HepG2 (cell line): ENCODE measurements around the gene SLC25A47. TPM values are rescaled to one million over a fixed set of nuclear protein-coding genes. Genes with fewer than 3 reads are reported as not detected.

Experiments
- DNMT1 ChIP-seq: sonication (generic); formaldehyde crosslinking; IDR thresholded peaks from 2 replicates; pipeline ENCODE4 v1.5.1; 2020; ENCODE audit warnings: mild to moderate bottlenecking, missing genetic modification reagents
- HNF4A ChIP-seq: sonication (generic); formaldehyde crosslinking; IDR thresholded peaks from 2 replicates; pipeline ENCODE4 v1.4.0; 2020; ENCODE audit warnings: missing genetic modification reagents
- MAZ ChIP-seq, 2 experiments: sonication (generic) in 1 of 2; formaldehyde crosslinking in 1 of 2; IDR thresholded peaks; 2 replicates each; pipeline versions ENCODE4 v1.5.0 to v1.6.1; 2012 to 2020; ENCODE audit warnings: low read depth in 2 of 2, mild to moderate bottlenecking in 2 of 2, borderline replicate concordance in 1 of 2, improper control_type of control experiment in 1 of 2, low read length in 1 of 2, missing genetic modification reagents in 1 of 2, moderate library complexity in 1 of 2
- MTERF4 ChIP-seq: sonication (generic); formaldehyde crosslinking; IDR thresholded peaks from 2 replicates; pipeline ENCODE4 v1.8.0; 2023; ENCODE audit warnings: mild to moderate bottlenecking, missing genetic modification reagents
- NONO ChIP-seq, 2 experiments: fragments of 450-650 bp in 1 of 2; sonication (generic) in 1 of 2; formaldehyde crosslinking in 1 of 2; IDR thresholded peaks in 1 of 2; conservative IDR thresholded peaks in 1 of 2; 2 replicates each; pipeline versions ENCODE4 v1.6.1 to v1.8.0; 2017 to 2022; ENCODE audit warnings: mild to moderate bottlenecking in 1 of 2, missing genetic modification reagents in 1 of 2, moderate library complexity in 1 of 2
- SIN3A ChIP-seq: IDR thresholded peaks from 2 replicates; pipeline ENCODE4 v1.6.1; 2011; ENCODE audit warnings: low read depth, mild to moderate bottlenecking, control low read depth, low read length, borderline replicate concordance
- SMAD3 ChIP-seq: sonication (generic); formaldehyde crosslinking; IDR thresholded peaks from 2 replicates; pipeline ENCODE4 v1.4.0; 2020; ENCODE audit warnings: missing genetic modification reagents
- TEAD3 ChIP-seq: optimal IDR thresholded peaks from 2 replicates; pipeline ENCODE3; 2016; ENCODE audit warnings: borderline replicate concordance
- THAP8 ChIP-seq: sonication (generic); formaldehyde crosslinking; IDR thresholded peaks from 2 replicates; pipeline ENCODE4 v1.5.1; 2020; ENCODE audit warnings: missing genetic modification reagents, mild to moderate bottlenecking, borderline replicate concordance
- TP53 ChIP-seq: sonication (generic); formaldehyde crosslinking; conservative IDR thresholded peaks from 2 replicates; pipeline ENCODE4 v1.4.0; 2020; ENCODE audit warnings: missing genetic modification reagents
- ZBTB26 ChIP-seq: IDR thresholded peaks from 2 replicates; pipeline ENCODE4 v1.6.1; 2016; ENCODE audit warnings: missing compliant biosample characterization, missing genetic modification reagents, borderline replicate concordance
- ZFP90 ChIP-seq: sonication (generic); formaldehyde crosslinking; IDR thresholded peaks from 2 replicates; pipeline ENCODE4 v1.8.0; 2022; ENCODE audit warnings: missing genetic modification reagents, mild to moderate bottlenecking, inconsistent platforms, borderline replicate concordance
- ZNF280B ChIP-seq: sonication (generic); formaldehyde crosslinking; IDR thresholded peaks from 2 replicates; pipeline ENCODE4 v1.5.0; 2020; ENCODE audit warnings: missing genetic modification reagents, mild to moderate bottlenecking, borderline replicate concordance
- ZNF563 ChIP-seq: sonication (generic); formaldehyde crosslinking; IDR thresholded peaks from 2 replicates; pipeline ENCODE4 v1.8.0; 2022; ENCODE audit warnings: mild to moderate bottlenecking, moderate library complexity, missing genetic modification reagents
- ZNF597 ChIP-seq: sonication (generic); formaldehyde crosslinking; IDR thresholded peaks from 2 replicates; pipeline ENCODE4 v1.5.0; 2020; ENCODE audit warnings: missing genetic modification reagents
- ZNF709 ChIP-seq: sonication (generic); formaldehyde crosslinking; IDR thresholded peaks from 2 replicates; pipeline ENCODE4 v1.5.0; 2020; ENCODE audit warnings: mild to moderate bottlenecking, missing genetic modification reagents
- ZNF766 ChIP-seq: sonication (generic); formaldehyde crosslinking; IDR thresholded peaks from 2 replicates; pipeline ENCODE4 v1.5.0; 2020; ENCODE audit warnings: missing genetic modification reagents, borderline replicate concordance
- ZXDC ChIP-seq: sonication (generic); formaldehyde crosslinking; IDR thresholded peaks from 2 replicates; pipeline ENCODE4 v1.5.0; 2020; ENCODE audit warnings: mild to moderate bottlenecking, missing genetic modification reagents
- polyA plus RNA-seq, 8 experiments: library from polyadenylated mRNA; depleted of rRNA in 3 of 8; stranded (reverse) in 7 of 8; unstranded in 1 of 8; fragments of >200 nt; fragmentation: Illumina TruSeq in 4 of 8; extraction: Trizol in 4 of 8; gene quantifications; 2 replicates each; pipeline versions ENCODE4 v1.2.1 to v1.2.3, GENCODE V29; 2011 to 2016; ENCODE audit warnings: low read depth in 4 of 8, missing spikeins in 1 of 8, mixed read lengths in 1 of 8; ENCODE audit not compliant: insufficient read depth in 1 of 8
- total RNA-seq, 5 experiments: library from RNA; depleted of rRNA; stranded (reverse); fragments of >200 nt; fragmentation: Illumina TruSeq; extraction: Trizol; gene quantifications; 2 replicates each; pipeline ENCODE4 v1.2.3, GENCODE V29; 2016; ENCODE audit warnings: low read depth in 1 of 5

Gene SLC25A47
- total and polyA plus RNA-seq, 2 of the 13 experiments (the other 11 are each of a cell fraction or from before 2014, with no cell fraction given), result 1.0 to 1.7 TPM

GRCh38 chr14:100306101-100306997, 16.8 kb upstream of the SLC25A47 start, which contains the start of gene SLC25A29 (continued):
- TF ChIP-seq SIN3A (peak; percentile 68; the same call in 1 of the 2 replicates), ZNF563 (CRISPR knock-in tag) (peak; percentile 65), ZNF597 (CRISPR knock-in tag) (no peak), MAZ (IDR thresholded peaks at IDR 0.05; ENCODE audit: borderline replicate concordance, low read depth, low read length) (peak; percentile 93), MAZ (CRISPR knock-in tag; IDR thresholded peaks at IDR 0.05; ENCODE audit: low read depth) (peak; percentile 36), HNF4A (CRISPR knock-in tag) (peak; percentile 6; the same call in 1 of the 2 replicates), ZXDC (no peak), ZNF766 (CRISPR knock-in tag) (no peak), ZNF280B (peak; percentile 47; the same call in 1 of the 2 replicates), ZFP90 (CRISPR knock-in tag) (no peak; the same call in 1 of the 2 replicates), SMAD3 (no peak), MTERF4 (CRISPR knock-in tag) (no peak), ZNF709 (CRISPR knock-in tag) (peak; percentile 55; the same call in 1 of the 2 replicates), TEAD3 (CRISPR knock-in tag) (no peak), DNMT1 (CRISPR knock-in tag) (0 out of 2 replicates have a peak, but pooled peaks have one; percentile 1), NONO (IDR thresholded peaks at IDR 0.05) (no peak), NONO (CRISPR knock-in tag; conservative IDR thresholded peaks at IDR 0.05) (peak; percentile 79; the same call in 1 of the 2 replicates), THAP8 (CRISPR knock-in tag) (no peak), ZBTB26 (CRISPR knock-in tag) (no peak), TP53 (CRISPR knock-in tag) (no peak)
